IgD-negative memory B cell (primary cell): ENCODE data around the gene RFT1. TPM values are rescaled to one million over a fixed set of nuclear protein-coding genes. Genes with fewer than 3 reads are reported as not detected.

Experiments
- H3K27ac Mint-ChIP-seq, 3 donors: one replicate each; pipeline ENCODE4 v1.8.0; 2020 to 2022; ENCODE audit warnings: mild to moderate bottlenecking in 3 of 3, mixed read lengths in 3 of 3, moderate library complexity in 1 of 3
- H3K27me3 Mint-ChIP-seq: one replicate; pipeline ENCODE4 v1.8.0; 2021; ENCODE audit warnings: mixed read lengths
- H3K36me3 Mint-ChIP-seq: one replicate; pipeline ENCODE4 v1.8.0; 2020; ENCODE audit warnings: mild to moderate bottlenecking, mixed read lengths
- H3K4me1 Mint-ChIP-seq, 3 donors: one replicate each; pipeline ENCODE4 v1.8.0; 2020 to 2022; ENCODE audit warnings: mixed read lengths in 3 of 3, mild to moderate bottlenecking in 1 of 3
- H3K4me3 Mint-ChIP-seq, 4 donors: one replicate each; pipeline ENCODE4 v1.8.0; 2020 to 2022; ENCODE audit warnings: mild to moderate bottlenecking in 4 of 4, mixed read lengths in 4 of 4, moderate library complexity in 3 of 4
- H3K9me3 Mint-ChIP-seq, 3 donors: one replicate each; pipeline ENCODE4 v1.8.0; 2020 to 2021; ENCODE audit warnings: mixed read lengths in 3 of 3, mild to moderate bottlenecking in 1 of 3
- polyA plus RNA-seq: library from polyadenylated mRNA; unstranded; fragments of 300-500 nt; fragmentation: Illumina TruSeq; gene quantifications from one replicate; pipeline ENCODE4 v1.2.3, GENCODE V29; 2021

Gene RFT1
- polyA plus RNA-seq, 1 donor from 2014 or later: 17.4 TPM

DNA sequence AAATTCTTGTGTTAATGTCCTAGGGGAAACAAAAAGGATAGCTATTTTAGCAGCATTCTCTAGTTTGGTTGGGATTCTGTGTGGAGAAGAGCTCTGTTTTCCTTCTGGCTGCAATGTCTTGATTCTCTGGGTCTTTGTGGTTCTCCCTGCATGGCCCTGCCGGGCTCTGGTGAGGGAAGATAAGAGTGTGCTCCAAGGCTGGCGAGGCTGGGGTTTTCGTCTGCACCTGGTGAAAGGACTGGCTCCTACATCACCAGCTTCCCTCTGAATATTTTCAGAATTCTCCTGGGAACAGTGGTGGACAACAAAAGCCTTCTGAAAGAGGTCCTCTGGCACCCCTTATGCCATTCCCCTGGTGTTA is 46.3 kb downstream of the RFT1 start:
- peak overlapping the region in 1 of 3 donors; percentile 11 for H3K27ac Mint-ChIP-seq
- no peak overlapping the region for H3K4me3 Mint-ChIP-seq
- no peaks in the 10 kb centered on the region for H3K27me3 Mint-ChIP-seq
- peaks cover 1% of the 10 kb centered on the region for H3K36me3 Mint-ChIP-seq
- H3K9me3 Mint-ChIP-seq: no peaks in the 10 kb centered on the region
- H3K4me1 Mint-ChIP-seq: peaks cover 0 to 2% (median 0%) of the 10 kb centered on the region in 3 donors

DNA sequence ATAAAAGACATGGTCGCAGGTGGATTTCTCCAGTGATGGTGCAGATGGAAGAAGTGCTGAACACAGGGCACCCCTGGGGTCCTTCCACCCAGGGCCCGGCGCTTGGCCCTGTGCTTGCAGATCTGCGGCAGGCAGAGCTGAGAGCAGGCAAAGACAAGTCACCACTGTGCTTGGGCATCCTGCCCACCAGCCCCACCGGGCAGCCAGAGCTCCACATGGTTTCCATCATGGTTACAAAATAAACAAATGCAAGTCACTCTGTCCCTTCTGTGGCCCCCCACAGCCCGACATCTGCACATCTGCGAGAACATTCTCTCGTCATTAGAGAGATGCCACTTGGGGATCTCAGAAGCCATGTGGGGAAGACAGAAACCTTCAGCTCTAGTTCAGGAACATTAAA is 46.7 kb downstream of the RFT1 start:
- Mint-ChIP-seq H3K4me1 (peaks cover 0 to 2% (median 0%) of the 10 kb centered on the region in 3 donors), H3K4me3 (no peak overlapping the region), H3K27me3 (no peaks in the 10 kb centered on the region), H3K9me3 (no peaks in the 10 kb centered on the region), H3K36me3 (peaks cover 1% of the 10 kb centered on the region), H3K27ac (no peak overlapping the region)

DNA sequence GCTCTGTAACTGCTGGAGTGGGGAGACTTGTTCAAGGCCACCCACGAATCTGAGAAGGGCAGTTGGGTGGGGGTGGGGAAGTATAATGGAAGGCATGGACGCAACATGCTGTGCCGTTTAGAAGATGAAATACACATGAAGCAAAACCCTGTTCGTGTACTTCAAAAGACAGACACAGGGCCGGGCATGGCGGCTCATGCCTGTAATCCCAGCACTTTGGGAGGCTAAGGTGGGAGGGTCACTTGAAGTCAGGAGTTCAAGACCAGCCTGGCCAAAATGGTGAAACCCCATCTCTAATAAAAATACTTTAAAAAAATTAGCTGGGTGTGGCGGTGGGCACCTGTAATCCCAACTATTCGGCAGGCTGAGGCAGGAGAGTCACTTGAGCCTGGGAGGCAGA is 47.5 kb downstream of the RFT1 start:
- Mint-ChIP-seq H3K27me3 (no peaks in the 10 kb centered on the region), H3K27ac (no peak overlapping the region), H3K9me3 (no peaks in the 10 kb centered on the region), H3K4me1 (peaks cover 0 to 2% (median 0%) of the 10 kb centered on the region in 3 donors), H3K4me3 (no peak overlapping the region), H3K36me3 (peaks cover 1% of the 10 kb centered on the region)

DNA sequence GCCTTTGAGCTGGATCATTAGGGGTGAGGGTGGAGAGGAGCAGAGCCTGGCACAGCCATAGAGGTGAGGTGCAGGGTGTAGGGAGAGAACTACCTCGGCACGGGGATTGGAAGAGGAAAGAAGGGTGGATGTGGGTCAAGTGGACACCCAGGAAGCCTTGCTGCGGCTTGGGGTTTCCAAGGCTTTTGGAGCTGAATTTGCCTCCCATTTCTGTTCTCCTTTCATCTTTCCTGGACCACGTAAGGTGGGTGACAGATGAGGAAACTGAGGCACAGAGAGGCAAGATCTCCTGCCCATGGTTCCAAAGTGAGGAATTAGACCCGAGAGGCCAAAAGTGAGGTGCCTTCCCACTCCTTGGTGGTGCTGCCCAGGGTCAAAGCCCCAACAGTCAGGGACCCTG is 48.9 kb downstream of the RFT1 start:
- Mint-ChIP-seq H3K27ac (no peak overlapping the region), H3K36me3 (peaks cover 1% of the 10 kb centered on the region)

DNA sequence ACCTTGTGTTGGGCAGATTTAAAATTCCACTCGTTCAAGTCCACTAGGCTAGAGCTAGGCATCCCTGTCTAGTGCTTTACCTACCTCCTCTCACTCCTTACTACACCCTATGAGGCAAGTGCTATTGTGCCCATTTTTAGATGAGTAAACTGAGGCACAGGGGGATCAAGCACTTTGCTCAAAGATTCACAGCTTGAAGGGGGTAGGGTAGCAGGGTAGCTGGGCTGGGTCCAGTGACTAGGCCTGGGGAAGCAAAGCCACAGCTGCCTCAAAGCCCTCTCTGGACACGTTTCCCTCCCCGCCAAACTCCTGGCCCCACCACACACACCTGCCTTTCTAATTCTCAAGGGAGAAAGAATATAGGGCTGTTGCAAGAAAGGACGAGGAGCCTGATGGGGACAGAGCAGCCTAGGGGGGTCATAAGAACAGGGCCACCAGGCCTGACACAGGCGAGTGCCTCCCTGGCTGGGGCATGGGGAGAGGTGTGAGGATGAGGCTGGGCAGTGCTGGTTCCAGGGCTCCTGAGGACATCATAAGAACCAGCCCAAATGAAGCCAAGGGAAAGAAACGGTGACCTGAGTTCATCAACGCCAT is 49.5 kb downstream of the RFT1 start:
- no peak overlapping the region for H3K4me3 Mint-ChIP-seq
- H3K9me3 Mint-ChIP-seq: no peaks in the 10 kb centered on the region
- peaks cover 1% of the 10 kb centered on the region for H3K36me3 Mint-ChIP-seq
- H3K4me1 Mint-ChIP-seq: peaks cover 0 to 2% (median 0%) of the 10 kb centered on the region in 3 donors
- no peak overlapping the region for H3K27ac Mint-ChIP-seq
- no peaks in the 10 kb centered on the region for H3K27me3 Mint-ChIP-seq

More for the DNA sequence above, 48.9 kb downstream of the RFT1 start:
- Mint-ChIP-seq H3K4me3 (no peak overlapping the region), H3K9me3 (no peaks in the 10 kb centered on the region), H3K4me1 (peaks cover 0 to 2% (median 0%) of the 10 kb centered on the region in 3 donors), H3K27me3 (no peaks in the 10 kb centered on the region)

DNA sequence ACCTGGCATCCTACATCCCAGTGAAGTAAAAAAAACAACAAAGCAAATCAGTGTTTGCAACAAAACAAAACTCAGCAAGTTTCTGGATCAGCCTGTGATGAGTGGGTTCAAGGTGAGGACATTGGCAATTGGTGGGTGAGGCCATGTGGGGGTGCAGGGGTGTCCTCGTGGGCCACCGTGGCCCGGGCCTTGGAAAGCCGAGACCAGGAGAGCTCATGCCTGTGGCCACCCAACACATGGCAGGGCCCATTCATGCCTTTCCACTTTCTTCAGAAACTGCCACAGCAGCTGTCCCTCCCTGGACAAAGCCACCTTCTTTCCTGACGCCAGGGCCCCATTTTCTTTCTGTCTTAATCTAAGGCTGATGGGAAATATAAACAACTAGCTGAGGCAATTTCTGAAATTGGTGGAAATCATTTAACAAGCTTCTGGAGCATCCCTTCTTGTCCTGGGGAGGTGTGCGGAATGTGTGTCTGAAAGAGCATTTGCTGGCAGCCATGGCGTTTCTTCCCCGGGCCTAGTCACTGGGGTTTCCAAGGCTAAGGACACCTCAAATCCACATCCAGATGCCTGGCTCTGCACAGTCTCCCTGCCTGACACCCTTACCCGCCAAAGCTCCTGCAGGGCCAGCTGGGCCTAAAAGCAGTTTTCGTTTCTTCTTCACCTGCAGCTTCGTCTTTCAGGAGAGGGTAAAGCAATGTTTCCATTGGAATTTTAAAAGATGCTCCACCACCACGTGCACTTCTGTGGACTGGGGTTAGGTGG is 50.3 kb downstream of the RFT1 start:
- no peak overlapping the region for H3K27ac Mint-ChIP-seq
- H3K4me1 Mint-ChIP-seq: peaks cover 0 to 2% (median 0%) of the 10 kb centered on the region in 3 donors
- no peak overlapping the region for H3K4me3 Mint-ChIP-seq
- H3K27me3 Mint-ChIP-seq: no peaks in the 10 kb centered on the region
- no peaks in the 10 kb centered on the region for H3K9me3 Mint-ChIP-seq
- H3K36me3 Mint-ChIP-seq: peaks cover 1% of the 10 kb centered on the region

DNA sequence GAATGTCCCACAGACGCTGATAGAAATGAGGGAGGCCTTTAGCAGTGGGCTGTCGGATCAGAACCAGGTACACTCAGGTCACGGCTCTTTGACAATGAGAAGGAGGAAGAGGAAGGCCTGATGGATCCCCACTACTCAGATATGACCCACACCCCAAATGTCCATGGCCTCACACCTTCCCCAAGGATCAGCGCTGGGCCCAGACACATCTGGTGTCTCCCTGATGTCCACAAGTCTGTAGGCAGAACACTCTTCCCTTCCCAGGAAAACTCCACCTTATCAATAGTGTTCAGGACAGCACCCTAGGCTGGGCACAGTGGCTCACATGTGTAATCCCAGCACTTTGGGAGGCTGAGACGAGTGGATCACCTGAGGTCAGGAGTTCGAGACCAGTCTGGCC is 51.1 kb downstream of the RFT1 start:
- Mint-ChIP-seq H3K9me3 (no peaks in the 10 kb centered on the region), H3K27ac (no peak overlapping the region), H3K27me3 (no peaks in the 10 kb centered on the region), H3K4me1 (peaks cover 0 to 2% (median 0%) of the 10 kb centered on the region in 3 donors), H3K4me3 (no peak overlapping the region), H3K36me3 (peaks cover 1% of the 10 kb centered on the region)

DNA sequence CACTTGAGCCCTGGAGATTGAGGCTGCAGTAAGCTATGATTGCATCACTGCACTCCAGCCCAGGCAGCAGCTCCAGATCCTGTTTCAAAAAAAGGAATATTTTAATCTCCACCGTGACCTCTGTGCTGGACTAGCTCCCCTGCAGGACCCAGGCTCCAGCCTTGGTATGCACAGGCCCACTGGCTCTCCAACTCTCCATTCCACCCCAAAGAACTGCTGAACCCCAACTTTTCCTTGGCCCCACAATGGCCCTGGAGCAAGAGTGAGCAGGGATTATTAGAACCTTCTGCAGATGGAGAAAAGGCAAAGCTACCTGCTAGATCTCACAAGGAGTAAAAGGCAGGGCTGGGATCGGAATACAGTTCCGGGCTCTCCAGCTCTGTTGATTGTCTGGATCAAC is 51.6 kb downstream of the RFT1 start:
- Mint-ChIP-seq H3K27ac (no peak overlapping the region), H3K4me3 (no peak overlapping the region), H3K9me3 (no peaks in the 10 kb centered on the region), H3K36me3 (peaks cover 1% of the 10 kb centered on the region), H3K4me1 (peaks cover 0 to under 1% (median 0%) of the 10 kb centered on the region in 3 donors), H3K27me3 (no peaks in the 10 kb centered on the region)

DNA sequence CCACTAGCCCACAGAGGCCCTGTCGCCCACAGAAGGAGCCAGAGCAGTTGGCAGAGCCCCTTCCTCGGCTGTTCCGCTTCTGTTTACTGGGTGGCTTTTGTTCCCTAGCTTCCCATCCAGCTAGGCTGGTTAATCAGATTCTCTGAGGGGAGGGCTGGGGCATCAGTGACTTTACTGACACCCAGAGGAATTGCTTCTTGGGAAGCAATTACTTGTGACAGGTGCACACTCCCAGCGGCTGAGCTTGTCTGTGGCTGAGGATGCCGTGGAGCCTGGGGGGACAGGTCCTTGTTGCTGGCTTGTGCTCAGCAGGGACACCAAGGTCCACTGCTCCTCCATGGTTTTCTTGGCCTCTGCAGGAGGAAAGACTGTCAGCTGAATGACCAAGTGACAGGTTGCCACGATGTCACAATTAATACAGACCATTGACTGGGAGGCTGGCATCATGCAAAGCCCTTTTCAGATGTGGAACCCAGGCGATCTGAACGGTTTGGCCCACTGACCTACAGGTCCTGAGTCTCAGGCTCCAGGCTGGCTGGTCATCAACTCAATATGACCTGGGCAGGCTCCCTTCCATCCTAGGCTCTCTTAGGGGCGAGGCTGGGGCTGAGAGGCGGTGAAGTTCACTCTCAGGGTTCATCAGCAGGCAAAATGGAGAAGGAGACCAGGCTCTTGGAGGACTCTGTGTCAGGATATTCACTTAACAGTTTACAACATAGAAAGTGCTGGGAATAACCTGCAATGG is 52.6 kb downstream of the RFT1 start:
- Mint-ChIP-seq H3K27ac (no peak overlapping the region), H3K4me3 (no peak overlapping the region), H3K27me3 (no peaks in the 10 kb centered on the region), H3K36me3 (peaks cover 1% of the 10 kb centered on the region), H3K9me3 (no peaks in the 10 kb centered on the region), H3K4me1 (peaks cover 4 to 8% (median 5%) of the 10 kb centered on the region in 3 donors)

DNA sequence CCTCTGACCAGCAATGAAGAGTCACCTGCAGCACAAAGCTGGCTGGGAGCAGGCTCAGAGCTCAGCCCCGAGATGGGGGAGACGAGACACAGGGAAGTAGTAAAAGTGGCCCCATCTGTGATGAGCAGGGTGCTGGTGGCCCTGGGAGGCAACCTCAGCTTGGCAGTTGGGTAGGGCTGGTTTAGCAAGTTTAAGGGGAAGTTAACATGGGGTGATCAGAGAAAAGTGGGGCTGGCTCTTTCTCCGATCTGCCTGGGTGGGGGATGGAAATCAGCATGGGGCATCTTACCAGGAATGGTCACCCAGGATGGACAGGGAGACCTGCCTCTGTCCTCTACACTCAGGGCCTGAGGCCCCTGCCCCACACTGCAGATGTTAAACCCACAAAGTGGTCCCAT is 54.5 kb downstream of the RFT1 start:
- Mint-ChIP-seq H3K27ac (peak overlapping the region in 1 of 3 donors; percentile 40), H3K9me3 (no peaks in the 10 kb centered on the region), H3K4me1 (peaks cover 10 to 12% (median 10%) of the 10 kb centered on the region in 3 donors), H3K36me3 (no peaks in the 10 kb centered on the region), H3K4me3 (no peak overlapping the region), H3K27me3 (no peaks in the 10 kb centered on the region)

DNA sequence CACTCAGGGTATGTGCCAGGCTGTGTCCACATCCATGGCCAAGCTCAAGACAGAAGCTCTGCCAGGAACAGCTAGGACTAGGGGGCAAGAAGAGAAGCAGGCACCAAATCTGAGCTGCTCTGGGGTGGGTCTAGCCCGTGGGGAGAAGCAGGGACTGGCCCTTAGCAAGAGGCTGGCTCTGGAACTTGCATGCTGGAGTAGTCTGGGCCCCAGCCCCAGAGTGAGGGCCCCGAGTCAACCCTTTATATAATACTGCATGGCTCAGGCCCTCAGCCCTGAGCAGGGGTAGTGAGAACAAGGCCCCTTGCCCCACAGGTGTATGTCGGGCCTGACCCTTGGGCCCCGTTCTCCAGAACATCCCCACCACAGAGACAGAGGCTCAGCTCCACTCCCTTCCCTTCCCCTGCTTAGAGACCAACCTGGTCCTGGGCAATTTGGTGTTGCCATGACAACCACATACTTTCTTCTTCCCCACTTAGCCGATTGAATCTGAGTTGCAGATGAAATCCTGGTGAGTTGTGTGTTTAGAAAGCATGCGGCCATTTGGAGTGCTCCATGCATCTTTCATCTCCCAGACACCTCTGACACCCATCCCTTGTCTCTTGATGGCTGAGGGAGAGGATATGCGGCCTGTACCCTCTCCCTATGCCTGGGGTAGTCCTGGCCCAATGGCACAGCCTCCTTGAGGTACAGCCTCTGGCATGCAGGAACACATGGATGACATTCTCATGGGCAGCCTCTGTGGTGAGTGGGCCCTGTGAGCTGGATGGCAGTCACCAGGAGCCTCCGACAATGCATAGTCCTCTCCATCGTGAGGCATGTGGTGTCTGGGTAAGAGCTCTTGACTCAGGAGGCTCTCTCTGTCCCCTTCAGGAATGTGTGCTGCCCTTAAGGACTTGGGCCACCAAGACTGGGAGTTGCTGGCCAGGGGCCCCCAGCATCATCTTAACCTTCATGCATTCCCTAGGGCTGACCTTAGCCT is 55.2 kb downstream of the RFT1 start:
- Mint-ChIP-seq H3K4me3 (peak overlapping the region in 1 of 4 donors; percentile 74), H3K9me3 (no peaks in the 10 kb centered on the region), H3K4me1 (peaks cover 10 to 12% (median 10%) of the 10 kb centered on the region in 3 donors), H3K36me3 (no peaks in the 10 kb centered on the region), H3K27ac (peak overlapping the region in 1 of 3 donors; percentile 40), H3K27me3 (no peaks in the 10 kb centered on the region)

DNA sequence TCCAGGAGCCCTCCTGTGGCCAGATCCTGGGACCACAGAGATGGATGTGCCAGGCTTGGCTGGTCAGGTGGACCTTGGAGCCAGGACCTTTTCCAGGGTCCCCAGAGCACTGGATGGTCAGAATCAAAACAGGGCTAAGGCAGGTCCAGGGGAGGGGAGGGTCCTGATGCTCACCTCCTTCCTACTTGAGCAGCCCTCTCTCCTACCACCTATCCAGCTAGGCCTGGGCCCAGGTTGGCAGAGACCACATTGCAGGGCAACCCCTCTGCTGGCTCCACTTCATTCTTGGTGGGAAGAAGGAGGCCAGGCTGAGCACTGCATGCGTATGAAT is 55.9 kb downstream of the RFT1 start:
- no peak overlapping the region for H3K27ac Mint-ChIP-seq
- no peaks in the 10 kb centered on the region for H3K9me3 Mint-ChIP-seq
- peak overlapping the region in 3 of 4 donors; percentile 34 to 74 (median 59) for H3K4me3 Mint-ChIP-seq
- peaks cover 10 to 12% (median 10%) of the 10 kb centered on the region in 3 donors for H3K4me1 Mint-ChIP-seq
- no peaks in the 10 kb centered on the region for H3K27me3 Mint-ChIP-seq
- no peaks in the 10 kb centered on the region for H3K36me3 Mint-ChIP-seq

DNA sequence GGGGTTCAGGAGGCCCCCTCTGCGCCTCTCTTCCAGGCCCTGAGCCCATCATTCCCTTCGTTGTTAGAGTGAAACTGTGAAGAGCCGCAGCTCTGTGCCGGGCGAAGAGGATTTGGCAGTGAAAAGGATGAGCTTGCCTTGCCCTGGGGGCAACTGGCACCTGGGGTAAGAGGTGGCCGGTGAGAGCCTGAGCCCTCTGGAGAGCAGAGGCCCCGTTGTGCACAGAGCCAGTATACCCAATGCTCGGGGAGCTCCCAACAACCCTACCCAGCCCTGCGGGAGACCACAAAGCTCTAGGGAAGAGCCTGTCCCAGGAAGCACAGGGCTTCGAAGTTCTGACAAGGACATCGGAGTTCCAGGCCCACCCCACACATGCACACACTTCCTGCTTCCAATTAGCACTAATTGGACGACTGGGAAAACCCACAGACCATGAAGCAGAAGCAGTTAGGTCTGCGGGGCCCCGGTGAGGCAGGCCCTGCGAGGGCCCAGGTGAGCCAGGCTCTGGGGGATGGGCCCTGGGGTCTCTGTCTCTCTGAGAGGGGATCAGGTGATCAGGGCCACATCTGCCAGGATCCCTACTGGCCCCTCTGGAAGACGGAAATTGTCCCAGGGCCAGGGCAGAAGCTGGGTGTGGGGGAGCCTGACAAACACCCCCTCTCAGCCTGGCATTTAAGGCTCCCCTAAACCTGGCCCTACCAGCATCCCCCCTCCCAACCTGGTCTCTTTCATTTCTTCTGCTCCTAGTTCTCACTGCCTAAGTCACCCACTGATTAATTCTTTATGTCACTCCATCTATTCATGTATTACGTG is 56.5 kb downstream of the RFT1 start:
- no peaks in the 10 kb centered on the region for H3K9me3 Mint-ChIP-seq
- no peaks in the 10 kb centered on the region for H3K27me3 Mint-ChIP-seq
- peak overlapping the region; percentile 90 to 95 (median 94) for H3K4me3 Mint-ChIP-seq
- peaks cover 10 to 12% (median 10%) of the 10 kb centered on the region in 3 donors for H3K4me1 Mint-ChIP-seq
- peak overlapping the region in 2 of 3 donors; percentile 21 to 89 for H3K27ac Mint-ChIP-seq
- no peaks in the 10 kb centered on the region for H3K36me3 Mint-ChIP-seq
